ENCODE results near the gene AP4E1. TPM values are rescaled to one million over a fixed set of nuclear protein-coding genes. Genes with fewer than 3 reads are reported as not detected.

Gene AP4E1
- total and polyA plus RNA-seq, 12 donors, result 2.0 to 11.1 (median 8.8) TPM

DNA sequence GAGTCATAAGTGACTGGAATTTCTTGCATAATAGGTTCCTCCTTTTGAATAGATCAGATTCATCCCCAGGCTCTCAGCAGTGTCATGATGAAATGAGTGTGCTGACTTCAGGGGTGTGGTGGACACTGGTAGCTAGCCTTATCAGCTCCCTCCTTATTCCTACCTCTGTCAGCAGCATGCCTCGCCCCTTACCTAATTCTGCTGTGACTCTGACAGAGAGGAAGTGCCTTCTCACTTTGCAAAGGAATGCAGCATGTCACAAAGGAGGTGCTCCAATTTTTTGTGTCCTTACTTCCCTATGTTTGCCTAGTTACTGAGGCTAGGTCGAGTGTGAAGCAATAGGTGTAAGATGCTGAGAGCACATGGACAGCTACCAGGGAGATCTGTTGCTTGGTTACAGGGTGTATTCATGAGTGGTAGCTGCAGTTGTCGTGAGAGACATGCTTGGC is 95.6 kb downstream of the AP4E1 start:
- 66 to 74% methylated on average over 3 of the region's 3 CpGs for WGBS, 2 donors
- Histone ChIP-seq H3K27ac (no peak overlapping the region), H3K4me1 (peaks cover 0 to 4% (median 0%) of the 10 kb centered on the region in 9 donors), H3K36me3 (peaks cover 0 to 75% (median 0%) of the 10 kb centered on the region in 9 donors), H3K9me3 (peaks cover 0 to 19% (median 3%) of the 10 kb centered on the region in 11 donors), H3K27me3 (no peaks in the 10 kb centered on the region), H3K4me3 (no peak overlapping the region)
- DNase-seq (no peak), ATAC-seq (no peak)
- TF ChIP-seq, protein P1, sequence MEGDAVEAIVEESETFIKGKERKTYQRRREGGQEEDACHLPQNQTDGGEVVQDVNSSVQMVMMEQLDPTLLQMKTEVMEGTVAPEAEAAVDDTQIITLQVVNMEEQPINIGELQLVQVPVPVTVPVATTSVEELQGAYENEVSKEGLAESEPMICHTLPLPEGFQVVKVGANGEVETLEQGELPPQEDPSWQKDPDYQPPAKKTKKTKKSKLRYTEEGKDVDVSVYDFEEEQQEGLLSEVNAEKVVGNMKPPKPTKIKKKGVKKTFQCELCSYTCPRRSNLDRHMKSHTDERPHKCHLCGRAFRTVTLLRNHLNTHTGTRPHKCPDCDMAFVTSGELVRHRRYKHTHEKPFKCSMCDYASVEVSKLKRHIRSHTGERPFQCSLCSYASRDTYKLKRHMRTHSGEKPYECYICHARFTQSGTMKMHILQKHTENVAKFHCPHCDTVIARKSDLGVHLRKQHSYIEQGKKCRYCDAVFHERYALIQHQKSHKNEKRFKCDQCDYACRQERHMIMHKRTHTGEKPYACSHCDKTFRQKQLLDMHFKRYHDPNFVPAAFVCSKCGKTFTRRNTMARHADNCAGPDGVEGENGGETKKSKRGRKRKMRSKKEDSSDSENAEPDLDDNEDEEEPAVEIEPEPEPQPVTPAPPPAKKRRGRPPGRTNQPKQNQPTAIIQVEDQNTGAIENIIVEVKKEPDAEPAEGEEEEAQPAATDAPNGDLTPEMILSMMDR (IDR thresholded peaks at IDR 0.05), result no peak
- intact Hi-C loops (cut with DNase I), result no loop called here

DNA sequence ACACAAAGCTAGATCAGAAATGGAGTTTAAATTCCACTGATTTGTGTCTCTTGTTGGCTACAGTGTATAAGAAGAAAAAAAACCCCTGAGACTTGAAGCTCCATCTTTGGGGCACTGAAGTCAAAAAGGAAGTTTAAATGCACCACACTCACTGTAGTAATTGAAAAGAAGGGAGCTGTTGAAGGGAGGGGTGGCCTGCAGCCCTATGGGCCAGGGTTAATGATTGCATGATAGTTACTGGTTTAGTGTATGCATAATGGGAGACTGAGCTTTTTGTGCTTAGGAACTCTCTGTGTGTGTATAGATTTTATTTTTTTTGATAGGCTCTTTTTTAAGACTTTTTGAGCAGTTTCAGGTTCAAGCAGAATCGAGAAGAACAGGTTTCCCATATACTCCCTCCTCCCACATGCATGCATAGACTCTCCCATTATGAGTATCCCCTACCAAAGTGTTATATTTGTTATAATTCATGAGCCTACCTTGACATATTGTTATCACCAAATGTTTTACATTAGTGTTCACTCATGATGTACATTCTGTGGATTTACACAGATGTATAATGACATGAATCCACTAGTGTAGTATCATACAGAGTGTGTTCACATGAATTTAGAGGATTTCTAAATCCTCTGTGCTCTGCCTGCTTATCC is 98.0 kb downstream of the AP4E1 start:
- peaks cover 0 to 64% (median 0%) of the 10 kb centered on the region in 9 donors for H3K36me3 ChIP-seq
- WGBS, 2 donors, result 96 to 100% methylated on average over 1 of the region's 1 CpG
- H3K4me3 ChIP-seq, result no peak overlapping the region
- DNase-seq (no peak), ATAC-seq (no peak)
- H3K27ac ChIP-seq, result no peak overlapping the region
- intact Hi-C loops (cut with DNase I), result no loop called here
- TF ChIP-seq, protein P1 (IDR thresholded peaks at IDR 0.05), result no peak
- H3K4me1 ChIP-seq, result peaks cover 0 to 4% (median 0%) of the 10 kb centered on the region in 9 donors
- H3K9me3 ChIP-seq, result peaks cover 0 to 33% (median 3%) of the 10 kb centered on the region in 11 donors
- no peaks in the 10 kb centered on the region for H3K27me3 ChIP-seq

DNA sequence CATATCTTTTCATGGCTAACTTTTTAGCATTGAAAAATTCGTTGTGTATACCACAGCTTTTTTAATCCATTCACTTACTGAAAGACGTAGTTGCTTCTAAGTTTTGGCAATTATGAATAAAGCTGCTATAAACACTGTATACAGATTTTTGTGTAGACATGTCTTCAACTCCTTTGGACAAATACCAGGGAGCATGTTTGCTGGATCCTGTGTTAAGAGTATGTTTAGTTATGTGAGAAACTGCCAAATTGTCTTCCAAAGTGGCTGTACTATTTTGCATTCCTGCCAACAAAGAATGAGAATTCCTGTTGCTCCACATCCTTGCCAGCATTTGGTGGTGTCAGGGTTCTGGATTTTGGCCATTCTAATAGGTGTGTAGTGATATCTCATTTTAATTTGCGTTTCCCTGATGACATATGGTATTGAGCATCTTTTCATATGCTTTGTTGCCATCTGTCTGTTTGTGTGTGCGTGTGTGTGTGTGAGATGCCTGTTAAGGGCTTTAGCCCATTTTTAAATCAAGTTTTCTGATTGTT is 98.7 kb downstream of the AP4E1 start:
- TF ChIP-seq, protein P1 (IDR thresholded peaks at IDR 0.05), result no peak
- DNase-seq, result no peak
- peaks cover 0 to 33% (median 3%) of the 10 kb centered on the region in 11 donors for H3K9me3 ChIP-seq
- WGBS, 2 donors, result 94% methylated on average over 4 of the region's 4 CpGs
- H3K36me3 ChIP-seq, result peaks cover 0 to 56% (median 0%) of the 10 kb centered on the region in 9 donors
- H3K4me1 ChIP-seq, result peaks cover 0 to 4% (median 0%) of the 10 kb centered on the region in 9 donors
- H3K27me3 ChIP-seq, result no peaks in the 10 kb centered on the region
- no peak overlapping the region for H3K27ac ChIP-seq
- H3K4me3 ChIP-seq, result no peak overlapping the region
- intact Hi-C loops (cut with DNase I), result no loop called here
- ATAC-seq, result no peak

DNA sequence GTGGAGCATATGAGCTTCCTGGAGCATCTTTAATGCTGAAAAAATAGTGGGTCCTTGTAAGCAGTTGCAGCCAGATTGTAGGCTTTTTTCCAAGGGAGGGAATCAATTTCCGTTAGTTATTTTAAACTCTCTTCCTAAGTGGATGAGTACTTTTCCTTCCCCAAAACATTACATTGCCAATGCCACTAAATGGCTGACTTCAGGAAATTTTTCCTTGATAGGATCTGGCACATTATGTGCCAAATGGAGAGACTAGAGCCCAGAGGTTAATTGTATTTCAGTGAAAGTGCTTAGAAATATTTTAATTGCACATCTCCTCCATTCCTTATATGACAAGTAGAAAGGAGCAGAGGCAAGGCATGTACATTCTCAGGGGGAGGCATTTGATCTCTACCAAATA is 102.7 kb downstream of the AP4E1 start:
- Histone ChIP-seq H3K36me3 (peaks cover 0 to 30% (median 0%) of the 10 kb centered on the region in 9 donors), H3K9me3 (peaks cover 0 to 33% (median 3%) of the 10 kb centered on the region in 11 donors), H3K4me1 (no peaks in the 10 kb centered on the region), H3K27ac (no peak overlapping the region), H3K4me3 (no peak overlapping the region), H3K27me3 (no peaks in the 10 kb centered on the region)
- intact Hi-C loops (cut with DNase I), result no loop called here
- DNase-seq (no peak), ATAC-seq (no peak)
- TF ChIP-seq, protein P1 (IDR thresholded peaks at IDR 0.05), result no peak
- 47 to 57% methylated on average over 1 of the region's 1 CpG for WGBS, 2 donors

All from heart right ventricle (tissue), 16 donors.